Lower leg skin (tissue), 3 donors: Measurements from ENCODE around the gene RPUSD1.

Experiments used
- CTCF ChIP-seq, 3 donors: fragments of 450-650 bp; IDR thresholded peaks; one replicate each; pipeline ENCODE4 v1.5.1; 2016; ENCODE audit warnings: antibody characterized with exemption in 3 of 3, mild to moderate bottlenecking in 3 of 3, moderate library complexity in 2 of 3
- POLR2A ChIP-seq, 2 donors: fragments of 450-650 bp; IDR thresholded peaks; one replicate each; pipeline ENCODE4 v1.6.1; 2016 to 2017; ENCODE audit warnings: antibody characterized with exemption in 2 of 2, mild to moderate bottlenecking in 1 of 2, moderate library complexity in 1 of 2

GRCh38 chr16:769184-769784, 18.9 kb downstream of the RPUSD1 start:
- TF ChIP-seq POLR2A (IDR thresholded peaks at IDR 0.05) (no peak), CTCF (IDR thresholded peaks at IDR 0.05) (no peak)
